HEK293 (cell line): ENCODE results near the gene CHRNA9.

Experiments used
- YY1 ChIP-seq: fragments of 450-650 bp; formaldehyde crosslinking; IDR thresholded peaks from 2 replicates; pipeline ENCODE4 v1.5.1; 2018; ENCODE audit warnings: missing biosample characterization, missing genetic modification characterization
- ZNF24 ChIP-seq: fragments of 450-650 bp; formaldehyde crosslinking; IDR thresholded peaks from 2 replicates; pipeline ENCODE4 v1.5.1; 2016; ENCODE audit warnings: missing biosample characterization, missing genetic modification characterization
- TF ChIP-seq, protein P1 (sequence below): fragments of 450-650 bp; formaldehyde crosslinking; IDR thresholded peaks from 2 replicates; pipeline ENCODE4 v1.5.1; 2016; ENCODE audit warnings: missing biosample characterization, missing genetic modification characterization

DNA sequence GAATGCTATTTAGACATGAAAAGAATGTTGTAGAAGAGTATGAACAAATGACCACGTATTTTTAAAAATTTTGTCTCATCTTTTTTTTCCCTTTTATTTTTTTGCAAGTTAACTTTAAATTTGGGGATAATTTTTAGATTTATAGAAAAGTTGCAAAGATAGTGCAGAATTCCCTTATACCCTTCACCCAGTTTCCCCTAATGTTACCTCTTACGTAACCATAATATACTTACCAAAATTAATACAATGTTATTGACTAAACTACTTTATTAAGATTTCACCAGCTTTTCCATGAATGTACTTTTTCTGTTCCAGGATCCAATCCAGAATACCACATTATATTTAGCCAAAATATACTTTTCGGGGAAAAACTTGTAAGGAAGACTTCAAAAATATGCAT lies 12.3 kb downstream of the CHRNA9 start:
- TF ChIP-seq YY1 (tag by site-specific recombination) (no peak), ZNF24 (no peak)
- TF ChIP-seq, protein P1, sequence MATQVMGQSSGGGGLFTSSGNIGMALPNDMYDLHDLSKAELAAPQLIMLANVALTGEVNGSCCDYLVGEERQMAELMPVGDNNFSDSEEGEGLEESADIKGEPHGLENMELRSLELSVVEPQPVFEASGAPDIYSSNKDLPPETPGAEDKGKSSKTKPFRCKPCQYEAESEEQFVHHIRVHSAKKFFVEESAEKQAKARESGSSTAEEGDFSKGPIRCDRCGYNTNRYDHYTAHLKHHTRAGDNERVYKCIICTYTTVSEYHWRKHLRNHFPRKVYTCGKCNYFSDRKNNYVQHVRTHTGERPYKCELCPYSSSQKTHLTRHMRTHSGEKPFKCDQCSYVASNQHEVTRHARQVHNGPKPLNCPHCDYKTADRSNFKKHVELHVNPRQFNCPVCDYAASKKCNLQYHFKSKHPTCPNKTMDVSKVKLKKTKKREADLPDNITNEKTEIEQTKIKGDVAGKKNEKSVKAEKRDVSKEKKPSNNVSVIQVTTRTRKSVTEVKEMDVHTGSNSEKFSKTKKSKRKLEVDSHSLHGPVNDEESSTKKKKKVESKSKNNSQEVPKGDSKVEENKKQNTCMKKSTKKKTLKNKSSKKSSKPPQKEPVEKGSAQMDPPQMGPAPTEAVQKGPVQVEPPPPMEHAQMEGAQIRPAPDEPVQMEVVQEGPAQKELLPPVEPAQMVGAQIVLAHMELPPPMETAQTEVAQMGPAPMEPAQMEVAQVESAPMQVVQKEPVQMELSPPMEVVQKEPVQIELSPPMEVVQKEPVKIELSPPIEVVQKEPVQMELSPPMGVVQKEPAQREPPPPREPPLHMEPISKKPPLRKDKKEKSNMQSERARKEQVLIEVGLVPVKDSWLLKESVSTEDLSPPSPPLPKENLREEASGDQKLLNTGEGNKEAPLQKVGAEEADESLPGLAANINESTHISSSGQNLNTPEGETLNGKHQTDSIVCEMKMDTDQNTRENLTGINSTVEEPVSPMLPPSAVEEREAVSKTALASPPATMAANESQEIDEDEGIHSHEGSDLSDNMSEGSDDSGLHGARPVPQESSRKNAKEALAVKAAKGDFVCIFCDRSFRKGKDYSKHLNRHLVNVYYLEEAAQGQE (tag by site-specific recombination), result no peak
